ENCODE results near the gene KLHDC4.

DNA sequence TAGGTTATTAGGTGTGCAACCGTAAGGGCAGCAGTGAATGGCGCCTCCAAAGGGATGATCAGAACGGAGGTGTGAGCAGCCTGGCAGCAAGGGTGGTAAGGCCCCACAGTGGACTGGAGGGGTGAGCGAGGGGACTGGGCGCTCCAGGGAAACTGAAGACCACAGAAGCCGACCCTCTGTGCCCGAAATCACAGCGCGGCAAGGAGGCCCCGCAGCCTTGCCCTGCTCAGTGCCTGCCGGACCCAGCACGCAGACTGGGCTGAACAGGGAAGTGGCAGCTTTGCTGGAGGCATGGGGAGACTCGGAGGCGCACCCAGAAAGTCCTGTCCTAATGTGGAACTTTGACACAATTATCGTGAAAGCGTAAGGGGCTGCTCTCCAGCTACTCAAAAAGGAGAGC, 38.4 kb downstream of the KLHDC4 start:
- TF ChIP-seq, protein P1, sequence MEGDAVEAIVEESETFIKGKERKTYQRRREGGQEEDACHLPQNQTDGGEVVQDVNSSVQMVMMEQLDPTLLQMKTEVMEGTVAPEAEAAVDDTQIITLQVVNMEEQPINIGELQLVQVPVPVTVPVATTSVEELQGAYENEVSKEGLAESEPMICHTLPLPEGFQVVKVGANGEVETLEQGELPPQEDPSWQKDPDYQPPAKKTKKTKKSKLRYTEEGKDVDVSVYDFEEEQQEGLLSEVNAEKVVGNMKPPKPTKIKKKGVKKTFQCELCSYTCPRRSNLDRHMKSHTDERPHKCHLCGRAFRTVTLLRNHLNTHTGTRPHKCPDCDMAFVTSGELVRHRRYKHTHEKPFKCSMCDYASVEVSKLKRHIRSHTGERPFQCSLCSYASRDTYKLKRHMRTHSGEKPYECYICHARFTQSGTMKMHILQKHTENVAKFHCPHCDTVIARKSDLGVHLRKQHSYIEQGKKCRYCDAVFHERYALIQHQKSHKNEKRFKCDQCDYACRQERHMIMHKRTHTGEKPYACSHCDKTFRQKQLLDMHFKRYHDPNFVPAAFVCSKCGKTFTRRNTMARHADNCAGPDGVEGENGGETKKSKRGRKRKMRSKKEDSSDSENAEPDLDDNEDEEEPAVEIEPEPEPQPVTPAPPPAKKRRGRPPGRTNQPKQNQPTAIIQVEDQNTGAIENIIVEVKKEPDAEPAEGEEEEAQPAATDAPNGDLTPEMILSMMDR (IDR thresholded peaks at IDR 0.05; ENCODE audit: low read length) = no peak
- TF ChIP-seq EZH2 (optimal IDR thresholded peaks at IDR 0.05; ENCODE audit: low read depth, low read length) = no peak
- no peak for TF ChIP-seq EZH2phosphoT487 (IDR thresholded peaks at IDR 0.05; ENCODE audit: low read length)

Measured in MM.1S (cell line).